Prostate gland (tissue), 2 donors: ENCODE results near the gene PTGES2. TPM values are rescaled to one million over a fixed set of nuclear protein-coding genes. Genes with fewer than 3 reads are reported as not detected.

Experiments used
- DNase-seq: peaks from one replicate; pipeline ENCODE4 v3.0.0-alpha.2; 2019; ENCODE audit warnings: low spot score
- H3K27ac ChIP-seq, 2 donors: fragments of 200-600 bp; sonication (generic); 2 replicates each; pipeline ENCODE4 v1.5.1; 2017 to 2019
- H3K27me3 ChIP-seq: fragments of 200-600 bp; sonication (generic); replicated peaks from 2 replicates; pipeline ENCODE4 v1.5.1; 2019; ENCODE audit not compliant: insufficient read depth
- H3K36me3 ChIP-seq, 2 donors: fragments of 200-600 bp; sonication (generic); 1 replicate in 1 of 2; 2 replicates in 1 of 2; pipeline versions ENCODE4 v1.5.1 to v1.8.1; 2017 to 2019
- H3K4me1 ChIP-seq: fragments of 200-600 bp; sonication (generic); replicated peaks from 2 replicates; pipeline ENCODE4 v1.5.1; 2019
- H3K4me3 ChIP-seq, 2 donors: fragments of 200-600 bp; sonication (generic); 2 replicates each; pipeline ENCODE4 v1.5.1; 2017 to 2019
- H3K9me3 ChIP-seq: fragments of 200-600 bp; sonication (generic); 2 replicates; pipeline ENCODE4 v1.5.1; 2017
- POLR2A ChIP-seq: fragments of 450-650 bp; IDR thresholded peaks from one replicate; pipeline ENCODE4 v1.6.1; 2016; ENCODE audit warnings: antibody characterized with exemption, mild to moderate bottlenecking
- POLR2AphosphoS5 ChIP-seq: sonication (generic); formaldehyde crosslinking; IDR thresholded peaks from one replicate; pipeline ENCODE4 v1.6.1; 2017; ENCODE audit warnings: antibody characterized with exemption
- WGBS: methylation state at CpG from one replicate; pipeline ENCODE4 v1.1.5; 2018; 5-methylcytosine and 5-hydroxymethylcytosine counted together
- intact Hi-C: fragments of 100-400 bp; cut with DNase I; formaldehyde crosslinking; loops from one replicate; pipeline ENCODE4 v1.14.2; 2022
- total RNA-seq, 2 donors: library from RNA; depleted of rRNA; stranded (reverse); fragments of >200 nt; gene quantifications; one replicate each; pipeline ENCODE4 v1.1.0, GENCODE V29; 2016
- TF ChIP-seq, protein P1 (sequence below), 4 experiments: fragments of 200-600 bp in 2 of 4; fragments of 450-650 bp in 2 of 4; sonication (generic) in 2 of 4; IDR thresholded peaks; 1 replicate in 3 of 4; 2 replicates in 1 of 4; pipeline ENCODE4 v1.5.1; 2016 to 2019; ENCODE audit warnings: antibody characterized with exemption in 4 of 4, mild to moderate bottlenecking in 2 of 4, moderate library complexity in 2 of 4

The PTGES2 gene
- total RNA-seq, 2 donors from 2014 or later: 89.4 to 96.1 TPM

DNA sequence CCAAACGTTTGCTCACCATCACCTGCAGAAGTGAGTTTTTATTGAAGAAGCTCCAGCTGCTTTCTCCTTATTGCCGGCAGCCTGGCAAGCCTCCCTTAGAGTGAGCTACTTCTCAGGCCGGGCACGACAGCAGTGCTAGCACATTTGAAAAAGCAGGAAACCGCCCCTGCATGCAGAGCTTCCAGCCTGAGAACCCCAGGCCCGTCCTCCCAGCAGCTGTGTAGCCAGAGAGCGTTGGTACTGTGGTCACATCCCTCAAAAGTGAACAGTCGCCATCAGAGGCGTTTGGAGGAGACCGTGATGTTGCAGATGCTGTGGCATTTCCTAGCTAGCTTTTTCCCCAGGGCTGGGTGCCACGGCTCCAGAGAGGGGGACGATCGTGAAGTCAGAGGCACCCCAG lies 36.0 kb downstream of the PTGES2 start:
- WGBS: 19% methylated on average over 12 of the region's 13 CpGs
- H3K4me3 ChIP-seq: no peak overlapping the region

DNA sequence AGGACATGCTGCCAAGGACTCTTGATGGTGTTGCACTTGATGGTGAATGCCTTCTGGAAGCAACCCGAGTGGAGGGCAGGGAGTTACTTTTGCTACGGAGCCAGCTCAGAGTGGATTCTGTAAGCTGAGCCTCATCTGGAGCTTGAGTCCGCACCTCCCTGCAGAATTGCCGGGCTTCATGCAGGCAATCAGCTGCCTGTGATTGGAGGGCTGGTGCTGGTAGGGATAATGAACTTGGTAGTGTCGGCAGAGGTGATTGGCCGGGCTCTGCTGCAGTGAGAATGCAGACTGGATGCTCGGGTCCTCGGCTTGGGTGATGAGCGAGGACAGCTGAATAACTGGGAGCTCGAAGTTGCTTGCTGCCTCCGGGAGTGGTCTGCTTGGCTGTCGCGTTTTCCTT lies 36.4 kb downstream of the PTGES2 start:
- peak; percentile 60 for DNase-seq
- no peak overlapping the region for H3K27ac ChIP-seq
- H3K27me3 ChIP-seq: no peaks in the 10 kb centered on the region
- WGBS: 20% methylated on average over 13 of the region's 13 CpGs
- intact Hi-C loops: loop anchor here (10.0 kb wide), 1 partner anchor 126 kb away; no protein-coding TSS in a partner anchor
- TF ChIP-seq, protein P1, sequence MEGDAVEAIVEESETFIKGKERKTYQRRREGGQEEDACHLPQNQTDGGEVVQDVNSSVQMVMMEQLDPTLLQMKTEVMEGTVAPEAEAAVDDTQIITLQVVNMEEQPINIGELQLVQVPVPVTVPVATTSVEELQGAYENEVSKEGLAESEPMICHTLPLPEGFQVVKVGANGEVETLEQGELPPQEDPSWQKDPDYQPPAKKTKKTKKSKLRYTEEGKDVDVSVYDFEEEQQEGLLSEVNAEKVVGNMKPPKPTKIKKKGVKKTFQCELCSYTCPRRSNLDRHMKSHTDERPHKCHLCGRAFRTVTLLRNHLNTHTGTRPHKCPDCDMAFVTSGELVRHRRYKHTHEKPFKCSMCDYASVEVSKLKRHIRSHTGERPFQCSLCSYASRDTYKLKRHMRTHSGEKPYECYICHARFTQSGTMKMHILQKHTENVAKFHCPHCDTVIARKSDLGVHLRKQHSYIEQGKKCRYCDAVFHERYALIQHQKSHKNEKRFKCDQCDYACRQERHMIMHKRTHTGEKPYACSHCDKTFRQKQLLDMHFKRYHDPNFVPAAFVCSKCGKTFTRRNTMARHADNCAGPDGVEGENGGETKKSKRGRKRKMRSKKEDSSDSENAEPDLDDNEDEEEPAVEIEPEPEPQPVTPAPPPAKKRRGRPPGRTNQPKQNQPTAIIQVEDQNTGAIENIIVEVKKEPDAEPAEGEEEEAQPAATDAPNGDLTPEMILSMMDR (IDR thresholded peaks at IDR 0.05): no peak
- TF ChIP-seq POLR2AphosphoS5: peak; percentile 30
- no peaks in the 10 kb centered on the region for H3K9me3 ChIP-seq
- H3K36me3 ChIP-seq: no peaks in the 10 kb centered on the region
- H3K4me3 ChIP-seq: no peak overlapping the region
- peaks cover 12% of the 10 kb centered on the region for H3K4me1 ChIP-seq

More for the DNA sequence above, 36.0 kb downstream of the PTGES2 start:
- H3K27me3 ChIP-seq: no peaks in the 10 kb centered on the region
- intact Hi-C loops: loop anchor here (10.0 kb wide), 1 partner anchor 127 kb away; no protein-coding TSS in a partner anchor
- H3K36me3 ChIP-seq: no peaks in the 10 kb centered on the region
- TF ChIP-seq POLR2AphosphoS5: no peak
- TF ChIP-seq, protein P1 (IDR thresholded peaks at IDR 0.05): no peak
- no peak for TF ChIP-seq POLR2A
- DNase-seq: no peak
- H3K4me1 ChIP-seq: peaks cover 12% of the 10 kb centered on the region
- no peaks in the 10 kb centered on the region for H3K9me3 ChIP-seq
- peak overlapping the region in 1 of 2 donors; percentile 86 for H3K27ac ChIP-seq

DNA sequence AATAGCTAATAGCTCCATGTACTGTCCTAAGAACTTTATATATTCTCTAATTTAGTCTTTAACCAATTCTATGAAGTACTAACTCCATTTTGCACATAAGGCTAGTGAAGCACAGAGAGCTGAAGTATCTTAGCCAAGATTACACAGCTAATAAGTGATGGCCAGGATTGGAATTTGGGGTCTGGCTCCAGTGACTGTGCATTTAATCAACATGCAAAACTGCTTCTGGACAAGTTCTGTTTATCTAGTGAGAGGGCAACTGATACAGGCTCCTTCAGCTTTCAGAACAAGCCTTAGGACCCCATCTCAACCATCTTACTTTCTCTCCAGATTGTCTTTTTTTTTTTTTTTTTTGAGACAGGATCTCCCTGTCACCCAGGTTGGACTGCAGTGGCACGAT lies 38.2 kb downstream of the PTGES2 start:
- Histone ChIP-seq H3K4me3 (no peak overlapping the region), H3K36me3 (no peaks in the 10 kb centered on the region), H3K27me3 (no peaks in the 10 kb centered on the region), H3K9me3 (no peaks in the 10 kb centered on the region), H3K27ac (no peak overlapping the region), H3K4me1 (peaks cover 6% of the 10 kb centered on the region)
- 89% methylated on average over 1 of the region's 1 CpG for WGBS
- TF ChIP-seq POLR2A (no peak), POLR2AphosphoS5 (no peak)
- TF ChIP-seq, protein P1 (IDR thresholded peaks at IDR 0.05): no peak
- no peak for DNase-seq
- intact Hi-C loops: no loop called here

DNA sequence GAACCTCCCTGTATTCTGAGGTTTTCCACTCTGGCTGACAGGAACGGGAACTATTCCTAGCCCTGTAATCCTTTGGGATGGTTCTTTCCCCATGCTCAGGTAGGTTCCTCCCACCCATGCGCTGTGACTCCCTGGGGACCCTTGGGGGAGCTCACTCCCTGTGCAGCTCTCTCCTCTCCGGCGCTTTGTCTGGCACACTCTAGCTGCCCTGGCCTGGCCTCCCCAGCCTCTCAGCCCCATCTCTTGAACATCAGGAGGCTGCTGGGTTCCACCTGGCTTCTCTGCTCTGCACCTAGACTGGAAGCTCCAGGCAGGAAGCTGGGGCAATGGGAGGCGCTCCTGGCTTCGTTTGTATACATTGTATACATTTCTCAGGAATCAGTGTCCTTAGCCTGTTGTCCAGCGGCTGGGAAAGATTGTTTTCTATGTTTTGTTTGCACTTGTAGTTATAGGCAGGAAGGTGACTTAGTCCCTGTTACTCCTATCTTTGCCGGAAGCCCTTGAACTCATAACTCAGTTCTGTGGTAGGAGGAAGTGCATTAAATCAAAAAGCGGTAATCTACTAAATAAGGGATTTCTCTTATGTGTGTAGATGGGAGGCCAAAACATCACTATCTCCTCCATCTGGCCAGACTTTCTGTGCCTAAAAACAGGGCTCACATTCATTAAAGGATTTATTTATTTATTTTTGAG lies 39.1 kb downstream of the PTGES2 start:
- peaks cover 3% of the 10 kb centered on the region for H3K4me1 ChIP-seq

More for the DNA sequence above, 39.1 kb downstream of the PTGES2 start:
- H3K36me3 ChIP-seq: no peaks in the 10 kb centered on the region
- no peak for DNase-seq
- TF ChIP-seq, protein P1 (IDR thresholded peaks at IDR 0.05): no peak
- TF ChIP-seq POLR2AphosphoS5 (no peak), POLR2A (no peak)
- H3K27ac ChIP-seq: no peak overlapping the region
- H3K4me3 ChIP-seq: no peak overlapping the region
- WGBS: 82% methylated on average over 9 of the region's 9 CpGs
- intact Hi-C loops: no loop called here
- no peaks in the 10 kb centered on the region for H3K9me3 ChIP-seq
- no peaks in the 10 kb centered on the region for H3K27me3 ChIP-seq
